GM06990 (cell line): ENCODE measurements around the gene TOP1.

Experiments
- DNase-seq: peaks from one replicate; pipeline ENCODE4 v3.0.0-alpha.2; 2011; ENCODE audit not compliant: insufficient read length; ENCODE audit errors: extremely low read depth
- H3K27me3 ChIP-seq: replicated peaks from 2 replicates; pipeline ENCODE4 v1.6.0; 2011; ENCODE audit warnings: low read length; ENCODE audit not compliant: control insufficient read depth, insufficient read depth
- H3K36me3 ChIP-seq: 2 replicates; pipeline ENCODE4 v1.5.1; 2011; ENCODE audit warnings: low read length; ENCODE audit not compliant: control insufficient read depth, insufficient read depth
- H3K4me3 ChIP-seq: replicated peaks from 2 replicates; pipeline ENCODE4 v1.5.1; 2011; ENCODE audit warnings: low read depth, mild to moderate bottlenecking, control low read depth, low read length
- TF ChIP-seq, protein P1 (sequence below): IDR thresholded peaks from 2 replicates; pipeline ENCODE4 v1.5.1; 2011; ENCODE audit warnings: low read length, control low read depth, mild to moderate bottlenecking, inconsistent platforms; ENCODE audit not compliant: insufficient read depth, poor library complexity, severe bottlenecking

The TOP1 gene

DNA sequence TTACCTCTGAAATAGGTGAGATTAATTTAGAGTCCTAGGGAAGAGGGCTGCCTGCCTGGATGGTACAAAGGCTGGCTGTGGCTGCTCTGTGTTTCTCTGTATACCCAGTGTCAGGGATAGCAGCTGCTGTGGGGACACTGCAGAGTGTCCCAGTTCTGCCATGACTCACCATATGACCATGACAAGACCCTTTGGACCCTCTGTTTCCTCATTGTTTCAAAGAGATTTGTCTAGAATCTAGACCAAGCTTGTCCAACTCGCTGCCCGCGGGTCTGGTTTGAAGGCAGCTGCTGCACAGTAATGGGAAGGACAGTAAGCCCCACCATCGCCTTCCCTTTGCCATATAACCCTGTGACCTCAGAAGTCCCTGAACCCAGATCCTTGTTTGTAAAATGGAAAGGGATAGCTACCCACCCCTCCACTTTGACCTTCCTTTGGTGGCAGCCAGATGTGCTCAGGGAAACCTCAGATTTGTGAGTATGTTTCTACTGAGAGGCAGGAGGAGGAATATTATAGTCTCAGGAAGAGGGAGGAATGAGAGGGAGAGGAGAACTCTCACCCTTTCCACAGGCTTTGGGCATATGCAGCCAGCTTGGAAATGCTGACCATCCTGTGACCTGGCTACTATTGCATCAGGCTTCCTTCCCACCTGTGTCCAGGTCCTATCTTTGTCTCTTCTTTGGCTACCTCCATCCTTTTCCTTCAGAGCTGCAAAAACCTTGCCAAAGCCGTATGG, 122.7 kb downstream of the TOP1 start:
- TF ChIP-seq, protein P1, sequence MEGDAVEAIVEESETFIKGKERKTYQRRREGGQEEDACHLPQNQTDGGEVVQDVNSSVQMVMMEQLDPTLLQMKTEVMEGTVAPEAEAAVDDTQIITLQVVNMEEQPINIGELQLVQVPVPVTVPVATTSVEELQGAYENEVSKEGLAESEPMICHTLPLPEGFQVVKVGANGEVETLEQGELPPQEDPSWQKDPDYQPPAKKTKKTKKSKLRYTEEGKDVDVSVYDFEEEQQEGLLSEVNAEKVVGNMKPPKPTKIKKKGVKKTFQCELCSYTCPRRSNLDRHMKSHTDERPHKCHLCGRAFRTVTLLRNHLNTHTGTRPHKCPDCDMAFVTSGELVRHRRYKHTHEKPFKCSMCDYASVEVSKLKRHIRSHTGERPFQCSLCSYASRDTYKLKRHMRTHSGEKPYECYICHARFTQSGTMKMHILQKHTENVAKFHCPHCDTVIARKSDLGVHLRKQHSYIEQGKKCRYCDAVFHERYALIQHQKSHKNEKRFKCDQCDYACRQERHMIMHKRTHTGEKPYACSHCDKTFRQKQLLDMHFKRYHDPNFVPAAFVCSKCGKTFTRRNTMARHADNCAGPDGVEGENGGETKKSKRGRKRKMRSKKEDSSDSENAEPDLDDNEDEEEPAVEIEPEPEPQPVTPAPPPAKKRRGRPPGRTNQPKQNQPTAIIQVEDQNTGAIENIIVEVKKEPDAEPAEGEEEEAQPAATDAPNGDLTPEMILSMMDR: no peak
- DNase-seq: no peak
- no peaks in the 10 kb centered on the region for H3K27me3 ChIP-seq
- H3K36me3 ChIP-seq: peaks cover 3% of the 10 kb centered on the region
- no peak overlapping the region for H3K4me3 ChIP-seq

GRCh38 chr20:41152108-41152757, 123.6 kb downstream of the TOP1 start:
- H3K36me3 ChIP-seq: peaks cover 2% of the 10 kb centered on the region

DNA sequence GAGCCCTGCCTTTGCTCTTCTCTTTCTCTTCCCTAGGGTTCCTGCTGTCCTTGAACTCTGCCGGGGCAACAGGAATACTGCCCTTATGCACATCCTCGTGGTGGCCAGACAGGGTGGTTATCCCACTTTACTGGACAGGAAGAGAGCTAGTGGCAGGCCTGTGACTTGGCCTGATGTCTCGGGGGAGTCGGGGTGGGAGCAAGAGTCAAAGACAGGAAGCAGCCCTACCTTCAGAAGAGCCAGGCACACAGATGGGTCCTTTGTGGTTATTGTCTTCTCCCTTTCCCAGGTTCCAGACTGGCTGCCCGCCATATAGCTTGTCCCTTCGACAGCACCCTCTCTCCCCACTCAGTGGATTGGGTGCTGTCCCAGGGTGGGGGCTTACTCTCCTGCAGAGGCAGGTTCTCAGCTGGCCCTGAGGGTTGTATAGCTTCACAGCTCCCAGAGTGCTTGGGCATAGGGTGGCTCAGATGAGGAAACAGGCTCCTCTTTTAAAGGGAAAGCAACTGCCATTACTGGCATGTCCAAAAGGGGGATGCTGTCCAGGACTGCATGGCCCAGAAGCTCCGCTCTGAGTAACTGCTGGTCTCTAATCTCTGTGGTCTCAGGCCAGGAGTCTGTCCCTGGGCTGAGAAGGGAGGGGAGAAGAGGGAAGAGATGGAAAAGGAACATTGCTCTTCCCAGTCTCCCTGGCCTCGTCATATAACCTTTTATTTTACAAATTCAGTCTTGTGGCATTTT, 126.0 kb downstream of the TOP1 start:
- Histone ChIP-seq H3K27me3 (no peaks in the 10 kb centered on the region), H3K4me3 (no peak overlapping the region)
- DNase-seq: no peak

More at GRCh38 chr20:41152108-41152757, 123.6 kb downstream of the TOP1 start:
- no peaks in the 10 kb centered on the region for H3K27me3 ChIP-seq
- TF ChIP-seq, protein P1: no peak
- H3K4me3 ChIP-seq: no peak overlapping the region
- DNase-seq: no peak

DNA sequence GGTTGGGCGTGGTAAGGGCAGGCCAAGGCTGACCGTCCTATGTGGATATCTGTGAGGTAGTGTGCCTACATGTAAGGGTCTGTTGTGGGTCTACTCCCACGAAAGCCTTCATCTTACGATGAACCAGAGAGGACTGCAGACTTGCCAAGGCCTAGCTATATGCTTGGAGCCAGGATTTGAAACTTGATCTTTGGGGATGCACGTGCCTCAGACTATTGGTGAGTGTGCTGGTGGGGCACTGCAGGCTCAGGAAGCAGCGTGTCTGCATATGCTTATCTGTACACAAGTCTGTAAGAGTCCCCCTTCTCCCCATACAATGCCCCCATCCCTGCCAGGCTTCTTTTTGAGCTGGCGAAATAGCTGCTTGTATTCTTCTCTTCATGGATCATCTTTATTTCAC, 126.6 kb downstream of the TOP1 start:
- Histone ChIP-seq H3K36me3 (peaks cover 1% of the 10 kb centered on the region), H3K27me3 (no peaks in the 10 kb centered on the region), H3K4me3 (no peak overlapping the region)
- DNase-seq: no peak
- TF ChIP-seq, protein P1: no peak

More for the DNA sequence above, 126.0 kb downstream of the TOP1 start:
- TF ChIP-seq, protein P1: no peak
- no peaks in the 10 kb centered on the region; the same call in 1 of the 2 replicates for H3K36me3 ChIP-seq

DNA sequence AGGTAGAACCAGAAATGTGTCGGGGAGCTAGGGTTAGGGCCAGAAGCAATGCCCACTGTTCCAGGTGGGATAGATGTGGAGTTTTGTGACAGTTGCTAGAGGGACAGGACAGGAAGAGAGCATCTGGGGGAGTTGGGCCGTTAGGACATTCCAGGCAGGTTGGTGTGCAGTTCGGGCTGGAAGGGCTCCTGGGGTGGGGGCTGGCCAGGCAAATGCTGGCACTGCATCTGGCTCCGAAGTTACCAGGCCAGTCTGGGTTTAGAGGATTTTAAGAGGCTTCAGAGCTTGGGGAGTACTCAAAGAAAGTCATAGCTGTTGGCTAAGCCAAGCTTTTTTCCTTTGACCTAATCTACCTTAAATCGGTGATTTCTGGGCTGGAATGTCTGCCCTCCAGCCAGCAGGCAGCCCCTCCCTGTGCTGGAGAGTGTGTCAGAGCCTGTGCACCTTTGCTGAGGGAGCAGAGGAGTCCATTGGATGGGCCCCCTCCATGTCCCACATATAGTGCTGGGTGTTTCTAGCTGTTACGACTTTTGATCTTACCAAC, 129.5 kb downstream of the TOP1 start:
- DNase-seq: no peak
- TF ChIP-seq, protein P1: no peak
- H3K27me3 ChIP-seq: no peaks in the 10 kb centered on the region
- no peak overlapping the region for H3K4me3 ChIP-seq
- peaks cover 12% of the 10 kb centered on the region for H3K36me3 ChIP-seq
